GM19438 (cell line): Measurements from ENCODE around the gene CCDC141.

Source experiments
- ATAC-seq: cut with Tn5 transposase; IDR thresholded peaks from one replicate; pipeline ENCODE4 v1.9.1; 2021; ENCODE audit warnings: low read depth; ENCODE audit not compliant: unreplicated experiment

CCDC141 gene

DNA sequence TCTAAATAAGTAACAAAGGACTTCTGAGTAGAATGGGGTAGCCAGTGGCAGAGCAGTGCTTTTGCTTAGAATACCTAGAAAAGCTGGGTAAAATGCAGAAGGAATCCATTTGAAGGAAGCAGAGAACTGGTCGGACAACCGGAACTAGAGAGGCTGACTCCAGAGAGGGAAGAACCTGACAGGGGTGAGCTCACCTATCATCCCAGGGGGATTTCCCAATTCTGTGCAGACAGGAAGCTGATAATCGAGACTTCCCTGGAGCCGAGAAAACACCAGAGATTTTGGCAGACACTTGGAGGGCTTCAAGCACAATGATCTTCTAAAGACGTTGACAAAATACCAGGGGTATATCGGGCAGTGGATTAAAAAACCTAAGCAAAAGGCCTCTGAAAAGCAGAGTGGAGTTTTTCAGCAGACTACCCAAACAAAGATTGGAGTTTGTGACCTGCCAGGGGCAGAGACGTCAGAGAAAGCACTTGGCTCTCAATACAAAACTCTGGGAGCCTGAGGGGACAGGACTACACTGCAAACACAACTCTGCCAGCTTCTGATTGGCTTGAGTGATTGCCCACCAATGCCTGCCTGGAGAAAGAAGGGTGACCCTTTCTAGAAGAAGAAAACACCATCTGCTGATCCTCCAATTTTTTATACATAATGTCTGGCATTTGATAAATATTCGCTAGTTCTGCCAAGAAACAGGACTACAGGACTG is 175.3 kb downstream of the CCDC141 start:
- no peak for ATAC-seq

DNA sequence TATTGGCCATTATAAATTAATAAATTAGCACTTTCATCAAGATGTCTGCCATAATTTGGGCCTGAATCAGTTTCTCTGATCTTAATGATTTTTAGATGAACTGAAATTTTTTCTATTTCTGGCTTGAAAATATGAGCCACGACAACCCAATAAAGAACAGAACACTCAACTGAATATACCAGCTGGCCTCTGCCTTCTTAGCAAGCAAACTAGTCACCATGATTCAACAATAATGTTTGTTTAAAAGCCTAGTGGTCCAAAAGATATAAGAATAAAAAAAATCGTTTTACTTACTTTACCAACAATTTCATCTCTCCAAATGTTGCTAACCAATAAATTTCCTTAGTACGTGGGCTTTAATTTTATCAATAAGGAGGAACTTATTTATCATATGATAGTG is 176.0 kb downstream of the CCDC141 start:
- ATAC-seq, result no peak

DNA sequence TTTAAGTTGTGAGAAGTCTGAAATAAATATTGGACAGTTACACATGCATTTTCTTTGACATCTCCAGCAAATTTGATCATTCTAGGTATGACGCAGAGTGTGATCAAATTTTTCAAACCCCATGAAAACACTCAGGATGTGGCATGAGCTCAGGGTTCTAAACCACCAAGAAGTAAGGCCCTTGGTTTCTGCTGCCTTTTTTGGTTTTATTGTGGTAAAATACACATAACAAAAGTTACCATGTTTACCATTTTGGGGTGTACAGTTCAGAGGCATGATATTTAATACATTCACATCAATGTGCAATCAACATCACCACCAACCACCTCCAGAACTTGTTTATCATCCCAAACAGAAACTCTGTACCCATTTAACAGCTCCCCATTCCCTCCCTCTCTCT is 178.4 kb downstream of the CCDC141 start:
- no peak for ATAC-seq

DNA sequence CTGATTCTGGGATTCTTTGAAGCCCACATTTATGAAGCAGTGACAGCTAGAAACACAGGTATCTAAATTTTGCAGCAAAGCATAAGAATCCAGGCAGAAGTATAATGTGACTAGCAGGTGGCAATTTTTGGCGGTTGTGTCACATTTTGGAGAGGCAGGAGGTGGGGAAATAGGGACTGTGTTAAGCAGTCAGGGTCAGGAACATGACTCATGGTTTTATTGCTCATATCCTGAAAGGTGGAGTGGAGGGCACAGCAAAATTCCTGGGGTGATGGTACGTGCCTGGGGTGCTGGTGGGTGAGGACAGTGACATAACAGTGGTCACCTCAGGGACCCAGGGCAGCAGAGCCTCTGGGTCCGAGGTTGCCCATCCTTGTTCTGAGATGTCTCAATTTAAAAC is 179.2 kb downstream of the CCDC141 start:
- ATAC-seq, result no peak

DNA sequence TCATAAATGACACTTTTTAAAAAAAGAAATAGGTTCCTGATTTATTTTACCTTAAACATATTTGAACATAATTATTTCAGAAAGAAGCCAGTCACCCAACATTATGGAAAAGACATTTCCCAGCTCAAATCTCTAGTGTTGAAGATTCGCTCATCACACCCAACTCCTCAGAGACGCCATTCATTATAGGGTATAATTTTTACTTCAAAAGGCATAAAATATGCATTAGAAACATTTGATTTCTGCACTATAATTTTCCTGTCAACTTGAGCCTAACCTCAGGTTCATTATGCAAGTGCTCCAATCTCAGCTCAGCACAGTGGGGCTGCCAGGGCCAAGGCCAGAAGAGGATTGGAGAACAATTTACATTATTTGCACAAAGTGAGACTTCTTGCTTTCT is 183.9 kb downstream of the CCDC141 start:
- ATAC-seq, result no peak

DNA sequence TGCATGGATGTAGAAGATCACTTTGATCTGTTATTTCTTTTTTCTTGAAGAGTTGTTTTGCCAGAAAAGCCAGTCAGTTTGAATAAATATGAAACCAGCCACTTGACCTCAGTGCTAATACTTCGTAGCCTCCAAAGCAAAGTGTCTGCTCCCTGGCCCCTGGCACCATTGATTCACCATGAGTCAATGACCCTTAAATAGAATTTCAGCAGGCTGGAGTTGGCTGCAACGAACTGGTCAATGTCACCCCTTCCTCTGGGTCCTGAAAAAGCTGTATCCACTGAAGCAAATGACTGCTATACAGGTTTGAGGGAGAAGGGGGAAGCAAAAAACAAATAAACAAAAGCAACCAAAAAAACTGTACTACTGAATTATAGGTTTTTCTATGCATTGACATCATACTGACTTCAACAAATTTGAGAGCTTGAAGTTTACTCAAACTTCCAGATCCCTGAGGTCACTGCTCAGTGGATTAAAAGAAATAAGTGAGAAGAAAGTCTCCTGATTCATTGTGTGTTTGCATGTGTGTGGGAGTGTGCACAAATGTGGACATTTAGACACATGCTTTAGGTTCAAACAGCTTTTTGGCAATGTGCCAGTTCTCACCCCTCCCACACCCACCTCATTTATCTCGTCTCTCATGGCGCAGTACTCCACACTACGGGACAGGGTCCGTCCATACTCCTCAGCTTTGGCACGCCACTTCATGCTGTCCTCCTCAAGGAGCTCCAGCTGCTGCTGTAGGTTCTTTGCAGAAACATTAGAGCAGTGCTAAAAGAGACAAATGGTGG is 184.6 kb downstream of the CCDC141 start:
- no peak for ATAC-seq

DNA sequence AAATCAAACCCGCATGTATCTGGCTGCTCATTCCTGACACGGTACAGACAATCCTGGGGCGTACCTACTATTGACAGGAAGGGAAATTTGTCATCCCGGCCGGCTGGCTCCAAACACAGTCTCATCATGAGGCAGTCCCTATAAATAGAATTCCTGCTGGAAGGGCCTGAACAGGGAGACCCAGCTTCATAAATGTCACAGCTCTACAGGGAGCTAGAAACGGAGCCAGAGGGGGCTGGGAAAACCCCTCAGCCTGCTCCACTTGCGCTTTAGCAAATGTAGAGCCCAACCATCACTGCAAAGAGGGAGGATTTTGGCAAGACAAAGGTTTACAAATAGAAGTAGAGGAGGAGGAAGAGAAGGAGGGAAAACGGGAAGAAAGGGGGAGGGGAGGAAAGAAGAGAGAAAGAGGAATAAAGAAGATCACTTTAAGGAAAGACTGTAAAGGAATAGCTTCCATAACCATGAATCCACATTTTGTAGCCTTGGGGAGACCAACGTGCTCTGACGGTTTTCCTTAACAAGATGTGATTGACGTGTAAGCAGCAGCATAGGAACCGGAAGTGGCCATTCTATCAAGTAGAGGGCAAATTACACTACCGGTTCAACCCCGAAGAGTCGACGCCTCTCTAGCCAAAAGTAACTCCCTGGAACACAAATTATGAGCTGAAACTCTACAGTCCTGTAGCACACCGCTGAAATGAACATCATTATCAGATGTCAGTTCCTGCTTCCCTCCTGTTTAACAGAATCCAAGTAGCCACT is 185.9 kb downstream of the CCDC141 start:
- ATAC-seq, result no peak

DNA sequence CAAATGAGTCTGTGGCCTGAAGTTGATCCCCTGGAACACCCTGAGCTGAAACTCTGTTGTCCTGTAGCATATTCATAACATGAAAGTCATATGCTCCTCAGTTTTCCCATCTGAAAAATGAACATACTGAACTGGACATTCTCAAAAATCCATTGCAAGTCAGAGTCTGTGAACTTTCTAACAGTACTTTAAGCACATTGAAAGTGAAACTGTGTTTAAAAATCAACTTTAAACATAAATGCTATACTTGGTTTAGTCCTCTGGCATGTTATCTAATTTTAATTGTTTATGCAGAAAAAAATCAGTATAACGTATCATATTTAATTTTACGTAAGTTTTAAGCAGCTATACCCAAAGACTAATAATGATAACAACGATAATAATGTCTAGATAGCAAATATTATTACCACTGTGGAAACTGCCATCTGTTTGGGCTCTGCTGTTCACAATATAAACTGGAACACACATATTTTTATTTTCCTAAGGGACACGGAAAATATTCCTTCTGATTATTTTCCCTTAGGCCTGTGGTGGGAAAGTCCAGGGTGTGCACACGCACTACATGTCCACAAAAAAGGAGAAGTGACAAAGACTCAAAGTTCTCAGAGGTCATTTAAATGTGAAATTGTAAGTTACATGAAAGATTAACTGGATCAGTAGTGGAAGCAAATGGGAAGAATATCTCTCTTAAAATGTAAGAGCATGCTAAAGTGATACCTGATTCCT is 186.6 kb downstream of the CCDC141 start:
- ATAC-seq, result no peak

DNA sequence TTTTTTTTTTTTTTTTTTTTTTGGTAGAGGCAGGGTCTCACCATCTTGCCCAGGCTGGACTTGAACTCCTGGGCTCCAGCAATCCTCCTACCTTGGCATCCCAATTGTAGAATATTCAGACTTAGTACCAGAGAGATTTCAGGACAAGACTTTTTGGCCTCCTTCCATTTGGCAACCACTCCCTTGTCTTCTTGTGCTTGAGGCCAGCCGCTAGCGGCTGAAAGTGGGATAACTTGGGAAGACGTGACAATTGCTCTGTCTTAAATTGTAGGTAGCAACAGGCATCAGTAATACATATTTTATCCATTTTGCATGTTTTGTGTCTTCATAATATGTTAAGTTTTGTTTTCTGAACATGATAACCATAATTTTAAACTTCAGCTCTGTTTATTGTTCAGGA is 189.4 kb downstream of the CCDC141 start:
- ATAC-seq, result no peak

DNA sequence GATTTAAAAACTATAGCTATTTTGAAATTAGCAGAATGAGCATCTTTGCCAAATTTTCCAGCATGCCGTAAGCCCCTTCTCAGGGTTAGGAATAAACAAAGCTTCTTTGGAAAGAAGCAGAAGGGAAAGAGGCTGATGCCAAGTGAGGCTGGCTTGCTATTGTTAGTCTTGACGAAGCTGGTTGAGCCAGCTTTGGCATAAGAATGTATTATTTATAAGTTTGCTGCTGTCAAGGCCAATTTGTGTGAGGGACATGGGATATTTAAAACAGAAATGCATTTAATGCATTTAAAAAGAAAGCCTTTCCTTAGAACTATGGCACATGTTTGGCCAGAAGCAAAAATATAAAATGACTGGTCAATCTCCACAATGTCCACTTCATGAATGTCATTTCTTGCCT is 190.2 kb downstream of the CCDC141 start:
- no peak for ATAC-seq

DNA sequence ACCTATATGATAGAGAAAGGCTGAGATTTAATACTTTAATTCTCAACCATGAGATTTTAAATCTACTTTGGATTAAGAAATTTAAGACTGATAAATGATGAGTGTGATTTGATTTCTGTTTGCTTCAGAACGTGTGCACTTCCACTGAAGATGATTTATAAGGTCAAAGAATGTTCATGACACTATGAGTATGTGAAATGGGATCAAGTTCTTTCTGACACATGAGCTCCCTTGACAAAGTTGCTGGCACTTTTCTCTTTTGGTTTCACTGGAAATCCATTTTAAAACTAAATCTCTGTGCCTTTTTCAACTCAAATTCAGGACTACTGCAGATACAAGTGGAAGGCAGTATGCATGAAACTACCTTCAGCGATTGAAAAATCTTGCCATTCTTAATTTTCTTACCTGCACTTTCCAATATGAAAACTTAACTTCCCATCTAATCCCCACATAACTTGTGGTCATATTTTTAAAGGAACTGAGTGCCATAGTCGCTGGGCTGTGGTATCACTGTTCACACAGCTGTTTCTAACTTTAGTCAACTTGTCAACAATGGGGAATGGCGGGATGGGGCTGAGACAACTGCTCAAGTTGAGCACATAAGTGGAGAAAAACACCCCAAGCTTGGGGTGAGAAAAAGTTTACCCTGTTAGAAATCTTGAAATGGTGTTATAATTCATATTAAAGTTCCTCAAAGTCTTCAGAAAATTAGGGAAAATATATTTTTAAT is 190.9 kb downstream of the CCDC141 start:
- ATAC-seq, result no peak

DNA sequence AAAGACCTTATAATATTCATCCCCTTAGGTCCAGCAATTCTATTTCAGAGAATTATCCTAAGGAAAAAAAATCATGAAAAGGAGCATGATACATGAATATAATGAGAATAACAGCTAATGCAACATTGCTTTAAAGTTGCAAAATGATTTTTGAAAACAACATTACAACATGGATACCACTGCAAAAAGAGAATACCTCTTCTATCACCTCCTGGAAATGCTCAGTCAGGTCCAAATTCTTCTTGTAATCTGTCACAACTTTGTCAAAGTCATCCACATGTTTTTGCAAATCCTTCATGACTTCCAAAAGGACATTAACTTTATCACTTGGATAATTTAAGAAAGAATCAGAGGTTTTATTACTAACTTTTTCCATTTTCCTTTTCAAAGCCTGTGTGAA is 194.8 kb downstream of the CCDC141 start:
- no peak for ATAC-seq

DNA sequence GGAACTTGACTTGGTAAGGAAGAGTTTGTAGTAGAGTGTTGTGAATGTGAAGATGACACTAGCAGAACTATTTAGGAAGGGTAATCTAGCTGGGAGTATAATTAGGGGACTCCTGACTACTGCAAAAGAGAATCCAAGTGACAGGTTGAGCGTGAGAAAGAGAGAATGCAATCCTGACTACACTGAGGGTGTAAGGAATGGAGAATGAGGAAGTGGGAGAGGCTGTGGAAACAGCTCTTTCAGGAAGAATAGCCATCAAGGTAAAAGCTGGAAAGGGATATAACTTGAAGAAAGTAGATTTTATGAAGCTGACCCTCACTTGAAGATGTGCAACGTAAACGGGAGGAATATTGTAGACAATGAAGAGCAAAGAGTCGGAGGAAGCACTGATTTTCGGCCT is 201.6 kb downstream of the CCDC141 start:
- no peak for ATAC-seq

DNA sequence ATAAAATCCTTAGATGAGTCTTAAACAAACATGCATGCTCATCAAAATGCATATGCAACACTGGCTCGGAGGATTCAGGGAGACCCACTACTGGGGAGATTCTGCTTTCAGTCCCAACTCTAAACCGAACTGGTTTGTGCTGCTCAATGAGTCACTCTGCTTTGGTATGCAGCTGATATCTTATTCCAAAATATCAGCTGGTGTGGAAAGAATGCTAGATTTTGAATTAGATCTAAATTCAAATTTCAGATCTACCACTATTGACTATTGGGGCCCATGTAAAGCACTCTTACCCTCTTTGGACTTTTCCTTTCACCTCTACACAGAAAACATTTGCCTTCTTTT is 203.5 kb downstream of the CCDC141 start:
- ATAC-seq, result no peak

DNA sequence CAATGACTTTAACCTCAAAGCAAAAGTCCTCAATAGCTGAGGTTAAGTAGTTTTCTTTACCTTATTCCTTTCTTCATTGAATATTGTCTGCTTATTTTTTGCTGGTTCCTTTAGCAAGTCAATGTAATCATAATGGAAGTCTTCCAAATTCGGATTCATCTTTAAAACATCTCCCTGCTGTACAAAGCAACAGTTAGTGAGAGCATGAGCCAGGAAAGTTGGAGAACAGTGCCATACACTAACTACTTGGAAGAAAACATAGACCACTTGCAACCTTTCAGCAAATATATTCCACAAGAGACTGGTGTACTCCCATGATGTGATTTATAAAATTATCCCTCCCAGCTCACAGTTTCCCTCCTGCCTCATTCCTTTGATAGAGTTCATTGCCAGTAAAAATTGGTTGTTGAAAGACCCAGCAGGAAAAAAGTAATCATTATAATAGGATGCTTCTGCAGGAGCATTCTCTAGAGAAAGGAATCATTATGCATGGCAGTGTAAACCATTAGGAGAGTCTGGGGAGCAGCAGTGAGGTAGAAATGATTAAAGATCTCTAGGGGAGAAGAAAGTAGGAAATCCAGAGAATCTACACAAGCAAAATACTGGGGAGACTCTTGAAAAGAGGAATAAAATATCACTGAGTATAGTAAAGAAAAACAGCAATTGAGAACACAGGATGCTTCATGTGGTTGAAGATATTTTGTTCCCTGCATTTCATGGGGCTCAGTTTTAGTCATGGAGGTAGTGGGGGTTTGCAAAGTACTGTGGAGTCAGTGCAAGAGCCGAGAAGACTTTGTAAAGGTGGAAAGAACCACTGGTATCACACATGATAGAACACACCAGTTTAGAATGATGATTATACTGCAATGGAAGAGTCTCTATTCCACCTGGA is 204.1 kb downstream of the CCDC141 start:
- ATAC-seq, result no peak

DNA sequence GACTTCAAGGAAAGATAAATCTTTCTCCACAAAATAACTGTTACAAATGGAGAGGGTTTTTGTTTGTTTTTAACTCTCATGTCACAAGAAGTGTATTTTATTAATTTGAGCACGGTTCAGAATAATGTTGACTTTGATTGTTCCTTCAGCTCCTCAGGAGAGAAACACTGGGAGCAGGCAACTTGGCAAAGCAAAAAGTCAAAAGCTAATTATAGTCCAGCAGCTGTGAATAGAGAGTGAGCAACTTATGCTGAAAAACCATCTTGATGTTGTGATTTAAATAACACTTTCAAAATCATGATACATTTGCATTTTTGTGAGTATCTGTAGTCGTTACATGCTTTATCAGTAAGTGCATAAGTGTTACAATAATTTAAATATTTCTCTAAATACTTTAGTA is 205.2 kb downstream of the CCDC141 start:
- ATAC-seq, result no peak

DNA sequence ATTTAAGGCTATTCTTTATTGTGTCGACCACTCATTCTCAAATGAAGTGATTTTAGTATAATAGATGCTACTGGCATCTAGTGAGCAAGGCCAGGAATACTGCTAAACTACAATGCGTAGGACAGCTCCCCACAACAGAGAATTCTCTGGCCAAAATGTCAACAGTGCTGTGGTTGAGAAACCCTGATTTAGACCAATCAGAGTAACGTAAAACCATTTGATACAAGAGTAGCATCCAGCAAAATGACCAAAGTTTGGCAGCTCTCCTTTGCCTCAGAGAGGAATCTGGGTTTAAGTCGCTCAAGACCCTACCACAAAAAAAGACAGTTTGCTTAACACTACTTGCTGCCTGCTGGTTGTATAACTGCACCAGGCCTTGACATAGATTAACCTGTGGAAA is 205.7 kb downstream of the CCDC141 start:
- ATAC-seq, result no peak

DNA sequence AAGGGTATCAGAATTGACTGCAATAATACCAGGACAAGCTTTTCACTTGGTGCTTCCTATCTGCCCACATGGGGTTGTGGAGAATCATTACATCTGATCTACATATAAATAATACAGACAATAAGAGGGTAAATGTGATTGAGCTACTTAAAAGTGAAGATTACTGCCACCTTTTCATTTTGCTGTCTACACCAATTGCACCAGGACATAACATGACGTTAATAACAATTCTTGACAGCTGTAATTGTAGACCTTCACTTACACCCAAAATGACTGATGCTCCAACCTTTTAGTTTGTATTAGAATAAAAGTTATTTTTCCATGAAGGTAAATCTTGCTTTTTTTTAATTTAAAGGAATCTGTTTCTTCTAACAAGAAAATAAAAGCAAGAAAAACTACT is 206.2 kb downstream of the CCDC141 start:
- ATAC-seq, result no peak

DNA sequence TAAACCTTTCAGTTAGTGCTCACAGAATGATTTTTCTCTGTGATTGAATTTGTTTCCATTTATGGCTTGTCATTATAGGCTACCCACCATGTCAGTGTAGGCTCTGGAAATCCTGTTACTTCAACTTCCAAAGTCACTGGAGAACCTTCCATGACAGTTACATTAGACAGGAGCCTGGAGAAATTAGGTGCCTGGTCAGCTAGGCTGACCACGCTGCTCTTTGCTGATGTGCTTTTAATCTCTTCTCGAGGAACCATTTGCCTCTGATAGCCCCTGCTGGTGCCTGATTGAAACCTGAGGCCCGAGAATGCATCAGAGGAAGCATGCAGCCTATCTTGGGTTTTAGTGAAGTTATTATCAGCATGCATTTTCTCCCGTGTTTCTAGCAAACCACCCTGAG is 213.1 kb downstream of the CCDC141 start:
- ATAC-seq, result no peak
